HCT116 (cell line): Measurements from ENCODE around the gene BMAL1. TPM values are rescaled to one million over a fixed set of nuclear protein-coding genes. Genes with fewer than 3 reads are reported as not detected.

Experiments used
- ATAC-seq: fragments of 200-7000 bp; cut with Tn5 transposase; 2 replicates; pipeline ENCODE4 v1.9.1; 2020; ENCODE audit warnings: mild to moderate bottlenecking, moderate library complexity
- BruUV-seq: library from RNA; stranded (reverse); fragments of 400-500 nt; replicated peaks from 2 replicates; lab custom pipeline; 2021; lab: Mats Ljungman, UMichigan
- CTCF ChIA-PET: fragments of 300-600 bp; sonication (Branson Sonifier 250); formaldehyde crosslinking; loops from one replicate; lab custom pipeline; 2021; ENCODE audit warnings: antibody characterized with exemption; lab: Charles Lee
- POLR2A ChIA-PET: fragments of 300-600, 350-600 bp; sonication (Branson Sonifier 250); formaldehyde crosslinking; loops from one replicate; lab custom pipeline; 2021; ENCODE audit warnings: antibody characterized with exemption; lab: Charles Lee
- RAD21 ChIA-PET, 2 experiments: fragments of 300-600 bp; sonication (Branson Sonifier 250); formaldehyde crosslinking; loops; one replicate each; lab custom pipeline; 2023; ENCODE audit warnings: low total read pairs in 2 of 2; ENCODE audit not compliant: uncharacterized antibody in 2 of 2, unreplicated experiment in 2 of 2, low non-redundant PET in 1 of 2; lab: Charles Lee
- DNase-seq: peaks from one replicate; pipeline ENCODE4 v3.0.0-alpha.2; 2010; ENCODE audit warnings: low read depth, low spot score
- H2AFZ ChIP-seq: fragments of 200-600 bp; shearing (Covaris generic), sonication (generic); 2 replicates; pipeline ENCODE4 v1.6.1; 2017; ENCODE audit warnings: low read depth, mixed run types, mixed read lengths, antibody characterized with exemption, low read length; ENCODE audit not compliant: poor library complexity, severe bottlenecking
- H3K27ac ChIP-seq: 2 replicates; pipeline ENCODE4 v1.5.1; 2012; ENCODE audit warnings: low read depth, low read length
- H3K27me3 ChIP-seq: fragments of 200-600 bp; sonication (generic); 2 replicates; pipeline ENCODE4 v1.6.1; 2016; ENCODE audit warnings: mixed run types, low read length, mixed read lengths; ENCODE audit not compliant: insufficient read depth
- H3K36me3 ChIP-seq, 2 experiments: fragments of 200-500 bp in 1 of 2; fragments of 200-600 bp in 1 of 2; sonication (Bioruptor generic) in 1 of 2; sonication (generic) in 1 of 2; 2 replicates each; pipeline versions ENCODE4 v1.5.1 to v1.6.1; 2014 to 2016; ENCODE audit warnings: low read length in 2 of 2, inconsistent platforms in 1 of 2, mixed read lengths in 1 of 2, mixed run types in 1 of 2; ENCODE audit not compliant: insufficient read depth in 2 of 2, control insufficient read depth in 1 of 2
- H3K4me1 ChIP-seq, 2 experiments: fragments of 200-600 bp in 1 of 2; sonication (generic) in 1 of 2; 2 replicates each; pipeline versions ENCODE4 v1.5.1 to v1.6.1; 2012 to 2017; ENCODE audit warnings: low read length in 2 of 2, inconsistent platforms in 1 of 2, mild to moderate bottlenecking in 1 of 2, mixed read lengths in 1 of 2, mixed run types in 1 of 2, moderate library complexity in 1 of 2; ENCODE audit not compliant: insufficient read depth in 2 of 2, control insufficient read depth in 1 of 2
- H3K4me2 ChIP-seq: fragments of 200-600 bp; sonication (generic); 2 replicates; pipeline ENCODE4 v1.6.1; 2017; ENCODE audit warnings: mixed run types, low read length, mixed read lengths
- H3K4me3 ChIP-seq, 2 experiments: fragments of 200-600 bp in 1 of 2; sonication (generic) in 1 of 2; replicated peaks in 1 of 2; 2 replicates each; pipeline ENCODE4 v1.5.1; 2011 to 2016; ENCODE audit warnings: low read length in 2 of 2, control low read depth in 1 of 2, low read depth in 1 of 2, mild to moderate bottlenecking in 1 of 2, mixed read lengths in 1 of 2, mixed run types in 1 of 2
- H3K79me2 ChIP-seq: fragments of 200-600 bp; sonication (generic); 2 replicates; pipeline ENCODE4 v1.6.1; 2017; ENCODE audit warnings: mild to moderate bottlenecking, mixed run types, low read length, moderate library complexity, mixed read lengths; ENCODE audit not compliant: insufficient read depth
- H3K9ac ChIP-seq: fragments of 200-600 bp; sonication (generic); 2 replicates; pipeline ENCODE4 v1.6.1; 2016; ENCODE audit warnings: low read length, mixed read lengths
- H3K9me2 ChIP-seq: fragments of 200-600 bp; sonication (generic), shearing (Covaris generic); 2 replicates; pipeline ENCODE4 v1.6.1; 2017; ENCODE audit warnings: mixed run types, mild to moderate bottlenecking, moderate library complexity; ENCODE audit not compliant: insufficient read depth
- H3K9me3 ChIP-seq, 2 experiments: fragments of 200-500 bp in 1 of 2; fragments of 200-600 bp in 1 of 2; sonication (Bioruptor generic) in 1 of 2; sonication (generic) in 1 of 2; 2 replicates each; pipeline ENCODE4 v1.6.1; 2014 to 2017; ENCODE audit warnings: low read length in 2 of 2, mixed read lengths in 2 of 2, inconsistent platforms in 1 of 2, low read depth in 1 of 2, mild to moderate bottlenecking in 1 of 2, mixed run types in 1 of 2, moderate library complexity in 1 of 2; ENCODE audit not compliant: control insufficient read depth in 1 of 2, insufficient read depth in 1 of 2
- H4K20me1 ChIP-seq: fragments of 200-600 bp; sonication (generic), shearing (Covaris generic); 2 replicates; pipeline ENCODE4 v1.6.1; 2017; ENCODE audit warnings: mixed run types, mild to moderate bottlenecking, moderate library complexity; ENCODE audit not compliant: insufficient read depth
- EZH2 ChIP-seq: fragments of 200-600 bp; sonication (generic); IDR thresholded peaks from 2 replicates; pipeline ENCODE4 v1.6.1; 2017; ENCODE audit warnings: antibody characterized with exemption, mixed run types
- EZH2phosphoT487 ChIP-seq: fragments of 200-600 bp; IDR thresholded peaks from 2 replicates; pipeline ENCODE4 v1.6.1; 2018; ENCODE audit warnings: antibody characterized with exemption, borderline replicate concordance
- POLR2A ChIP-seq: IDR thresholded peaks from 2 replicates; pipeline ENCODE4 v1.7.0; 2011; ENCODE audit warnings: borderline replicate concordance; ENCODE audit not compliant: insufficient read depth, insufficient read length; ENCODE audit errors: extremely low read depth
- POLR2AphosphoS5 ChIP-seq: IDR thresholded peaks from 2 replicates; pipeline ENCODE4 v1.6.1; 2011; ENCODE audit warnings: mild to moderate bottlenecking, low read depth, low read length, moderate library complexity
- SIN3A ChIP-seq: IDR thresholded peaks from 2 replicates; pipeline ENCODE4 v1.6.1; 2012; ENCODE audit warnings: low read depth
- SP1 ChIP-seq: IDR thresholded peaks from 2 replicates; pipeline ENCODE4 v1.6.1; 2012; ENCODE audit warnings: low read depth
- YY1 ChIP-seq: IDR thresholded peaks from 2 replicates; pipeline ENCODE4 v1.6.1; 2011; ENCODE audit warnings: low read length, low read depth, moderate library complexity, mild to moderate bottlenecking; ENCODE audit not compliant: insufficient replicate concordance; ENCODE audit errors: extremely low read depth
- ZFX ChIP-seq: fragments of 450-650 bp; IDR thresholded peaks from 2 replicates; pipeline ENCODE4 v1.6.1; 2017
- intact Hi-C: fragments of 100-400 bp; cut with micrococcal nuclease; formaldehyde crosslinking; loops from 2 replicates; pipeline ENCODE4 v1.10.0; 2022
- total RNA-seq: library from RNA; stranded (reverse); gene quantifications from one replicate; pipeline ENCODE4 v1.2.1, GENCODE V29; 2021; ENCODE audit not compliant: unreplicated experiment
- TF ChIP-seq, protein P1 (sequence below): IDR thresholded peaks from 2 replicates; pipeline ENCODE4 v1.6.1; 2011; ENCODE audit warnings: mild to moderate bottlenecking, low read length, moderate library complexity; ENCODE audit not compliant: insufficient replicate concordance; ENCODE audit errors: extremely low read depth
- TF ChIP-seq, protein P2 (sequence below): IDR thresholded peaks from 2 replicates; pipeline ENCODE4 v1.6.1; 2012; ENCODE audit warnings: low read depth
- TF ChIP-seq, protein P3 (sequence below): IDR thresholded peaks from 2 replicates; pipeline ENCODE4 v1.6.1; 2012

Gene BMAL1
- total RNA-seq, 1 experiment from 2014 or later = 17.6 TPM

DNA sequence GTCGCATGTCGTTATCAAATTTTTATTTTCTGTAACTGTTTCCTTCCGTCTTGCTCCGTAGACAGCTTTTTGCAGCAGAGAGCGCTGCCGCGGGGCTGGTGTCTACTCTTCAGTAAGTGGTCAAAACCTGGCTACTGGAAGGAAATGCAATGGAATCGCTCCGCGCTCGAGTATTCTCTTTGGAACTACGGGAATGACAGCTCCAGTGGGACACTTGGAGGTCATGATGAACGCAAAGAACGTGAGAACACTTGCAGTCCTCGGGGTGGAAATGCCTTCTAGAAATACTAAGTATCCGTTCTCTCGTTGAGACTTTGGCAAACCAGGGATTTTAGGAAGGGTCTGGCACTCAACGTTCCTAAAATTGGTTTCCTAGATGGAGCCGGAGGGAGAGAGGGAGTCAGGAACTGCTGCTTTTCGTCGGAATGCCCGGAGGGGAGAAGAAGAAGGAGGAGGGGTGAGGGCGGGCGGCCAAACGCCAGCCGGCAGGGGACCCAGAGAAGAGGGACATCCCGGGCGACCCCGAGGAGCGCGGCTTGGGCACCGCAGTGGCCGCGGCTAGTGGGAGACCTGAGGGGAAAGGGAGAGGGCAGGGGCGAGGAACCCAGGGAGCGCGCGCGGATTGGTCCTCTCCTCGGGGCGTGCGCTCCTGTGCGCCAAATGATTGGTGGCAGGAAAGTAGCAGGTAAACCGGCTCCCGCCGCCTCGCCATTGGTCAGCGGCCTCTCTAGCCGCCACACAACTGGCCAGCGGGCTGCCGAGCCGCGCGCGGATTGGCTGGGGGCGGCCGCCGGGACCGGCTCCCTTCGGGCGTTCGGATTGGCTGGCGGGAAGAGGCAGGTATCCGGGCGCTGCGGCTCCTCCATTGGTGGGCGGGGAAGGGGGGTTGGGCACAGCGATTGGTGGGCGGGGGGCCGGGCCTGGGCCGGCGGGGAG is 490 bp upstream of the BMAL1 start:
- no peaks in the 10 kb centered on the region for H4K20me1 ChIP-seq
- H3K4me3 ChIP-seq = peak overlapping the region; percentile 70 to 79
- H3K27ac ChIP-seq = peak overlapping the region; percentile 34
- peak overlapping the region; percentile 89 for H2AFZ ChIP-seq
- H3K27me3 ChIP-seq = peaks cover 28% of the 10 kb centered on the region
- DNase-seq (peak; percentile 94), ATAC-seq (peak; percentile 93)
- CTCF ChIA-PET = no interaction called here
- H3K9me3 ChIP-seq = no peaks in the 10 kb centered on the region
- TF ChIP-seq, protein P1, sequence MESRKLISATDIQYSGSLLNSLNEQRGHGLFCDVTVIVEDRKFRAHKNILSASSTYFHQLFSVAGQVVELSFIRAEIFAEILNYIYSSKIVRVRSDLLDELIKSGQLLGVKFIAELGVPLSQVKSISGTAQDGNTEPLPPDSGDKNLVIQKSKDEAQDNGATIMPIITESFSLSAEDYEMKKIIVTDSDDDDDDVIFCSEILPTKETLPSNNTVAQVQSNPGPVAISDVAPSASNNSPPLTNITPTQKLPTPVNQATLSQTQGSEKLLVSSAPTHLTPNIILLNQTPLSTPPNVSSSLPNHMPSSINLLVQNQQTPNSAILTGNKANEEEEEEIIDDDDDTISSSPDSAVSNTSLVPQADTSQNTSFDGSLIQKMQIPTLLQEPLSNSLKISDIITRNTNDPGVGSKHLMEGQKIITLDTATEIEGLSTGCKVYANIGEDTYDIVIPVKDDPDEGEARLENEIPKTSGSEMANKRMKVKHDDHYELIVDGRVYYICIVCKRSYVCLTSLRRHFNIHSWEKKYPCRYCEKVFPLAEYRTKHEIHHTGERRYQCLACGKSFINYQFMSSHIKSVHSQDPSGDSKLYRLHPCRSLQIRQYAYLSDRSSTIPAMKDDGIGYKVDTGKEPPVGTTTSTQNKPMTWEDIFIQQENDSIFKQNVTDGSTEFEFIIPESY = no peak
- TF ChIP-seq POLR2A = peak; percentile 42
- no peak for TF ChIP-seq EZH2
- TF ChIP-seq ZFX = no peak
- 0 out of 2 replicates have a peak, but pooled peaks have one; percentile 26 for TF ChIP-seq SIN3A
- TF ChIP-seq POLR2AphosphoS5 = peak; percentile 63
- TF ChIP-seq EZH2phosphoT487 = no peak
- TF ChIP-seq, protein P2, sequence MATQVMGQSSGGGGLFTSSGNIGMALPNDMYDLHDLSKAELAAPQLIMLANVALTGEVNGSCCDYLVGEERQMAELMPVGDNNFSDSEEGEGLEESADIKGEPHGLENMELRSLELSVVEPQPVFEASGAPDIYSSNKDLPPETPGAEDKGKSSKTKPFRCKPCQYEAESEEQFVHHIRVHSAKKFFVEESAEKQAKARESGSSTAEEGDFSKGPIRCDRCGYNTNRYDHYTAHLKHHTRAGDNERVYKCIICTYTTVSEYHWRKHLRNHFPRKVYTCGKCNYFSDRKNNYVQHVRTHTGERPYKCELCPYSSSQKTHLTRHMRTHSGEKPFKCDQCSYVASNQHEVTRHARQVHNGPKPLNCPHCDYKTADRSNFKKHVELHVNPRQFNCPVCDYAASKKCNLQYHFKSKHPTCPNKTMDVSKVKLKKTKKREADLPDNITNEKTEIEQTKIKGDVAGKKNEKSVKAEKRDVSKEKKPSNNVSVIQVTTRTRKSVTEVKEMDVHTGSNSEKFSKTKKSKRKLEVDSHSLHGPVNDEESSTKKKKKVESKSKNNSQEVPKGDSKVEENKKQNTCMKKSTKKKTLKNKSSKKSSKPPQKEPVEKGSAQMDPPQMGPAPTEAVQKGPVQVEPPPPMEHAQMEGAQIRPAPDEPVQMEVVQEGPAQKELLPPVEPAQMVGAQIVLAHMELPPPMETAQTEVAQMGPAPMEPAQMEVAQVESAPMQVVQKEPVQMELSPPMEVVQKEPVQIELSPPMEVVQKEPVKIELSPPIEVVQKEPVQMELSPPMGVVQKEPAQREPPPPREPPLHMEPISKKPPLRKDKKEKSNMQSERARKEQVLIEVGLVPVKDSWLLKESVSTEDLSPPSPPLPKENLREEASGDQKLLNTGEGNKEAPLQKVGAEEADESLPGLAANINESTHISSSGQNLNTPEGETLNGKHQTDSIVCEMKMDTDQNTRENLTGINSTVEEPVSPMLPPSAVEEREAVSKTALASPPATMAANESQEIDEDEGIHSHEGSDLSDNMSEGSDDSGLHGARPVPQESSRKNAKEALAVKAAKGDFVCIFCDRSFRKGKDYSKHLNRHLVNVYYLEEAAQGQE = no peak
- TF ChIP-seq, protein P3, sequence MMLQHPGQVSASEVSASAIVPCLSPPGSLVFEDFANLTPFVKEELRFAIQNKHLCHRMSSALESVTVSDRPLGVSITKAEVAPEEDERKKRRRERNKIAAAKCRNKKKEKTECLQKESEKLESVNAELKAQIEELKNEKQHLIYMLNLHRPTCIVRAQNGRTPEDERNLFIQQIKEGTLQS = no peak
- peak; percentile 97 for TF ChIP-seq SP1
- no peak for TF ChIP-seq YY1
- peaks cover 4% of the 10 kb centered on the region; the same call in 1 of the 2 replicates for H3K79me2 ChIP-seq
- BruUV-seq = TSS peak; percentile 84
- POLR2A ChIA-PET = no interaction called here
- intact Hi-C loops = no loop called here
- peak overlapping the region; percentile 96 for H3K4me2 ChIP-seq
- peaks cover 18 to 34% of the 10 kb centered on the region in 2 experiments for H3K4me1 ChIP-seq
- H3K9ac ChIP-seq = peak overlapping the region; percentile 47
- H3K36me3 ChIP-seq = no peaks in the 10 kb centered on the region
- no peaks in the 10 kb centered on the region for H3K9me2 ChIP-seq
- RAD21 ChIA-PET = no interaction called here
